ENCODE results near the gene BCAR3.

GRCh38 chr1:93614986-93615581 lies 66.6 kb downstream of the BCAR3 start:
- no peak for TF ChIP-seq RAD21 (IDR thresholded peaks at IDR 0.05; ENCODE audit: low read depth)
- TF ChIP-seq EP300 (IDR thresholded peaks at IDR 0.05; ENCODE audit: borderline replicate concordance): no peak
- TF ChIP-seq ZBTB7A (IDR thresholded peaks at IDR 0.05; ENCODE audit: low read depth): no peak
- TF ChIP-seq USF1 (IDR thresholded peaks at IDR 0.05): no peak
